GM15510 (cell line): ENCODE data around the gene UBE2O.

Experiments
- POLR2A ChIP-seq: IDR thresholded peaks from 3 replicates; pipeline ENCODE4 v1.6.1; 2011; ENCODE audit warnings: borderline replicate concordance; ENCODE audit not compliant: insufficient read length; ENCODE audit errors: extremely low read depth

Gene UBE2O

DNA sequence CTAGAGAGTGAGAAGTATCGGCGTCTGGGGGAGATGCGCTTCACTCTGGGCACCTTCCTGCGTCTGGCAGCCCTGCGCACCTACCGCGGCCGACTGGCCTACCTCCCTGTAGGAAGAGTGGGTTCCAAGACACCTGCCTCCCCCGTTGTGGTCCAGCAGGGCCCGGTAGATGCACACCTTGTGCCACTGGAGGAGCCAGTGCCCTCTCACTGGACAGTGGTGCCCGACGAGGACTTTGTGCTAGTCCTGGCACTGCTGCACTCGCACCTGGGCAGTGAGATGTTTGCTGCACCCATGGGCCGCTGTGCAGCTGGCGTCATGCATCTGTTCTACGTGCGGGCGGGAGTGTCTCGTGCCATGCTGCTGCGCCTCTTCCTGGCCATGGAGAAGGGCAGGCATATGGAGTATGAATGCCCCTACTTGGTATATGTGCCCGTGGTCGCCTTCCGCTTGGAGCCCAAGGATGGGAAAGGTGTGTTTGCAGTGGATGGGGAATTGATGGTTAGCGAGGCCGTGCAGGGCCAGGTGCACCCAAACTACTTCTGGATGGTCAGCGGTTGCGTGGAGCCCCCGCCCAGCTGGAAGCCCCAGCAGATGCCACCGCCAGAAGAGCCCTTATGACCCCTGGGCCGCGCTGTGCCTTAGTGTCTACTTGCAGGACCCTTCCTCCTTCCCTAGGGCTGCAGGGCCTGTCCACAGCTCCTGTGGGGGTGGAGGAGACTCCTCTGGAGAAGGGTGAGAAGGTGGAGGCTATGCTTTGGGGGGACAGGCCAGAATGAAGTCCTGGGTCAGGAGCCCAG lies 65.8 kb downstream of the UBE2O start:
- no peak for TF ChIP-seq POLR2A

DNA sequence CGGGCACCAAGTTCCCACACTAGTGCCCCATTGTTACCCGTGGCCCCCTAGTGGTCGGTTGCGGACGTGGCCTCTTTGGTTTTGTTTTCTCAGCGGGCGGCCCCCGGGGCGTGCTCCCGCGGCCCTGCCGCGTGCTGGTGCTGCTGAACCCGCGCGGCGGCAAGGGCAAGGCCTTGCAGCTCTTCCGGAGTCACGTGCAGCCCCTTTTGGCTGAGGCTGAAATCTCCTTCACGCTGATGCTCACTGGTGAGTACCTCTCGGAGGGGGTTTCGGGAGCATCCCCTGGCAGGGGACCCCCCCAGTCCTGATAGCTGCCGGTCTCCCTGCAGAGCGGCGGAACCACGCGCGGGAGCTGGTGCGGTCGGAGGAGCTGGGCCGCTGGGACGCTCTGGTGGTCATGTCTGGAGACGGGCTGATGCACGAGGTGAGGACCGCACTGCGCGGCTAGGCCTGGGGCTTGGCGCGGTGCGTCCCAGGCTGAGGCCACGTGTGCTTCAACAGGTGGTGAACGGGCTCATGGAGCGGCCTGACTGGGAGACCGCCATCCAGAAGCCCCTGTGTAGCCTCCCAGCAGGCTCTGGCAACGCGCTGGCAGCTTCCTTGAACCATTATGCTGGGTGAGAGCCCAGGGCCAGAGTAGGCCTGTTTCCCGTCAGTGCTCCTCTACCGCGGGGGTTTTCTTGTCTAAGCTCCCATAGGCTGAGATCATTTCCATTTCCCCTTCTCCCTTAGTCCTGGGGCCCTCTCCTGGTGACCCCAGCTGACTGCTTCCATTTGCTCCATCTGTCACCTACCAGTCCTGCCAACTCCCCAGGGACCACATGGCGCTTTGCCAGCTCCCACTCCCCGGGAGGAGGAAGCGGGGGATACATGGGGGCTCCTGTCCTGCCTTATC lies 66.8 kb downstream of the UBE2O start:
- TF ChIP-seq POLR2A: no peak

DNA sequence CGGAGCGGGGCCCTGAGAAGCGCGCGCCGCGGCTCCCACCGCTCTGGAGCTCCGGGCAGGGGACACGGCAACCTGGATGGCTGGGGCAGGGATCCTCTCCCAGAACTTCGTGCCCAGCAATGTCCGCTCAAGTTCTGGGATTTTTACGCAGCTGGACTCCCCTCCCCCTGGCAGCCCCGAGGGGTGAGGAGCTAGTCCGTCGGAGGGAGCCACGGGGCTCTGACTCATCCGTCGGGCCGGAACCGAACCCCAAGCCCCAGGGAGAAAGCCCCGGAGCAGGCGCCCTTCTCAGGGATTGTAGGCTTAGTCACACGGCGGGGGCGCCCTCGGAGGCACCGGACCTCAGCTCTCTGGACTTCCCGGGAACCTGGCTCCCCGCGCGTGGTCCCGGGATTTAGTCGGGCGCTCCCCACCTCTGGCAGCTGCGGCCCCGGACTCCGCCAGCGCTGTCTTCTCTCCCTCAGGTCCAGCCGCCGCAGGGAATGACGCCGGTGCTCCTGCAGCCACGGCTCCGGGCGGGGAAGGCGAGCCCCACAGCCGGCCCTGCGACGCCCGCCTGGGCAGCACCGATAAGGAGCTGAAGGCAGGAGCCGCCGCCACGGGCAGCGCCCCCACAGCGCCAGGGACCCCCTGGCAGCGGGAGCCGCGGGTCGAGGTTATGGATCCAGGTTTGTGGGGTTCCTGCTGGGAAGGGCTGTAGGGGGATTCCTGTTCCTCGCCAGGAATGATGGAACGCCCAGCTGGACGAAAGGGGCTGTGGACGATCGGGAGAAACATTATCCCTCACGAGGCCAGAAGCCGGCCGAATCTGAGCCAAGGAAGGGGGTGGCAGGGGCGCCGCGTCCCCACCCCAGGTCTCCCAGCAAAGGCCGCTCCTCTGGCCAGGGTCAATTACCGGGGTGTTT lies 67.7 kb downstream of the UBE2O start:
- TF ChIP-seq POLR2A: no peak

DNA sequence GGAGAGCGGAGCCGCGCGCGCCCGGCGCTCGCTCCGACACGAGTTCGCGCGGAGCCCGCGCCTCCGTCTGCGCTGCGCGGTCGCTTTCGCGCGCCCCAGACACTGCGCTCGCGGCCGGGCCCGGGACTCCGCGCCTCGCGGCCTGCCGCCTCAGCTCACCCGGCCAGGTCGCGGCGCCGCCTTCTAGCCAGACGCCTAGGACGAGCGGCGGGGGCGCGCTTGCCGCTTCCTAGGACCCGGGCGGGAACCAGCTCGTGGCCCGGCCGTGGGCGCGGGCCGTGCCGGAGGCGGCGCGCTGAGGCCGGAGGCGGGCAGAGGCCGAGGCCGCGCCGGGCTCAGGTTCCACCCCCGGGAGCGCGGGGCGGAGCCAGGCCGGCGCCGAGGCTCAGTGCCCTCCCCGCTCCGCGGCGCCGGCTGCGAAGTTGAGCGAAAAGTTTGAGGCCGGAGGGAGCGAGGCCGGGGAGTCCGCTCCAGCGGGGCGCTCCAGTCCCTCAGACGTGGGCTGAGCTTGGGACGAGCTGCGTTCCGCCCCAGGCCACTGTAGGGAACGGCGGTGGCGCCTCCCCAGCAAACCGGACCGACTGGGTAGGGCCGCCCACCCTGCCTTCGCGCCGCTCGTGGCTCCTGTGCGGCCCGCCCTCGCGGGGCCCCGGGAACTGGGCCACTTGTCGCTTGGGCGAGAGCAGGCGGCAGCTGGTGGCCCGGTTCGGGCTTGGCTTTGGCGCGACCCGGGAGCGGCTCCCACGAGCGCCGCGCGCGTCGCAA lies 68.5 kb downstream of the UBE2O start, which contains the start of gene SPHK1:
TSS of gene SPHK1 (plus strand) at position 388 of the 765 bp plus-strand sequence. CDS start 1,036 bp downstream, outside the sequence.
- peak; percentile 39 for TF ChIP-seq POLR2A

DNA sequence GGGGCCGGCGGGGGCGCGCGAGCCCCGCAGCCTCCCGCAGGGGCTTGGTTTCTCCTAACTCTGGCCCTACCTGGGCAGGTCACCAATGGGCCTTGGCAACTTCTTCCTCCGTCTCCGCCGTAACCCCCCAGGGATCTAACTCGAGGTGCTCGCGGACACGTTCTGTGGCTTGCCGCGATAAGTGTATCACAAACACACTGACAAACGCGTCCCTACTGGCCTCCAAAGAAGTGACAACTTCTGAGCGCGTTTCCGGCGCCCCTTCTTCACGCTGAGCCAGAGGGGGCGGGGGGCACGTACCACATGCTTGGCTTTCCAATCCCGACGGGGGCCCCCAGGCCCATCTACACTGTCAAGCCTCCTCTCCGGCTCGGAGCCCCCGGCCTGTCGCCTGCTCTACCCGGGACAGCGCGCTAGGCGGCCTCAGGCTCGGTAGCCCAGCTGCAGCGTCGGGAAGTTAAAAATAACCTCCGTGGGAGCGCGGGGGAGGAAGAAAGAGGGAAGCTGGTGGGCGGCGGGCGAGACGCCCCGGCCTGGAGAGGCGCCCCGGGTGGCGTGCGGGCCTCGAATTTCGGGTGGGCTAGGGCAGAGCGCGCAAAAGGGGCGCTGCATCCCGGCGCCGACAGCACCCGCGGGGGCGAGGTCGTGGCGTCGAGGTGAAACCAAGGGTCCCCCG lies 69.3 kb downstream of the UBE2O start:
- TF ChIP-seq POLR2A: no peak

DNA sequence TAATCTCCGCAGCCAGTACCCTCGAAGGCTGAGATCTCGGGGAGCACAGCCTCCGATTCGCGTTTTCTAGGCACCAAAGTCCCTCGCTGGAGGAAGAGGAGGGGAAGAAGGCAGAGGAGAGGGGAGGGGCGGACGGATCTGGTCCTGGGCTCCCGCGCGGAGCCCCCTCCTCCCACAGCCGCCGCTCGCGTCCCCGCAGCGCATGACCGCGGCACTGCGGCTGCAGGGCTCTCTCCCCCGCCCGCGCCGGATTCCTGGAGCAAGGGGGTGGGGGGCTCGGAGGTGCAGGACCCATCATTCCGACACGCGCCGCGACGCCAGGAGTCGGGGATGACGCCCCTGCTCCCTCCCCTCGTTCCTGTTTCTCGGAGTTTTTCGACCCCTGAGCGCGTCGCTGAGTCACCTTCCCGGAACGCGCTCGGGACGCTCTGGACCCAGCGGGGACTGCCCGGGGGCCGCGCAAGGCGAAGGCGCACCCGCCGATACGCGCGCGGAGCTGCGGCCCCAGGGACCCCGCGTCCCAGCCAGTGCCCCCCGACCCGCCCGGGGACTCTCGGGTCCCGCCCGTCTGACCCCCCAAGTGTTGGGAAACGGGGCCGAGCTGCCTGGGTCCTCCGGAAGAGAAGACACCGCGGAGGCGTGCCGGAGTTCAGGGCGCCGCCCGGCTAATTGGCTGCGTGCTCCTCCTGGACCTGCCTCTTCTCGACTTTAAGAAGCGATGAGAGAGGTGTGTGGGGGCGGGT lies 70.0 kb downstream of the UBE2O start:
- TF ChIP-seq POLR2A: peak; percentile 16

DNA sequence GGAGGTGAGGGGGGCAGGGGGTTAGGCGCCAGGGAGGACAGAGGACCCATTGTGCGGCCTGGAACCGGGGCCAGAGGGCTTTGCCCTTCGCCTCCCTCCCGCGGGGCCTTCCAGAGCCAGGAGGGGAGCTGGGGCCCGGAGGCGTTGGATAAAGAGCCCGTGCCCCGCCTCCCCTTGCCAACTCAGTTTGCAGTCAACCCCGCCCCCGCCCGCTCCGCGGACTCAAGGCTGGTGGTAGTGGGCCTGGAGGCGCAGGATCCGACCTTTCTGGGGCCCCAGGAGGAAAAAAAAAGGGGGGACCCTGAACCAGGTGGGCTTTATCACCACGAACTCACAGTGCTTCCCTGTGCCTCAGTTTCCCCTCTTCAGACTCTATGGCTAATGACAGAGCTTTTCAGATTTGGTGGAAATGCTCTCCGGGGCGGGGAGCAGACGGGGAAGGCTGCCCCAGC lies 70.6 kb downstream of the UBE2O start:
- TF ChIP-seq POLR2A: no peak

DNA sequence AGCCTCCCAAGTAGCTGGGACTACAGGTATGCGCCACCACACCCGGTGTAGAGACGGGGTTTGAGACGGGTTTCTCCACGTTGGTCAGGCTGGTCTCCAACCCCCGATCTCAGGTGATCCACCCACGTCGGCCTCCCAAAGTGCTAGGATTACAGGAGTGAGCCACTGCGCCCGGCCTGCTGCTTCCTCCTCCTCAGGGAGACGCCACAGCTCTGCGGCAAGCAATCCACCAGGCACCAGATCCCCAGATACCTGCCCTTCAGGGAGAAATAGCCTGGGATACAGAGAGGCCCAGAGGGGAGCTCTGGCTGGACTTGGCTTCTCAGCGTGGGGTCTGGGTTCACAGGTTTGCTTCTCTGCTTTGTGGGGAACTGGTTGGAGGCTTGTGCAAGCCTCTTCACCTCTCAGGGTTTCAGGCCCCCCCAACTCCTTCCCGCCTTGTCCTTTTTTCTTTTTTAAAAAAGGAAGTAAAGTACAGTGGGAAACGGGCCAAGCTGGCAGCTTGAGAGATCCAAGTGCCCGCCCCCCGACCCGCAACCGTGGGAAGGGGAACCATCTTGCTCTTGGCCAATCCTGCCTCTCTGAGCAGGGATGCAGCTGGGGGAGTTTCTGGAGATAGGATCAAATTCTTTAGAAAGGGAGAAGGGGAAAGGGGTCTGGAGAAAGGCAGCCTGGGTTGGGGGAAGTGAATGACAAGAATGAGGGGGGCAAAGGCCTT lies 71.2 kb downstream of the UBE2O start:
- no peak for TF ChIP-seq POLR2A

DNA sequence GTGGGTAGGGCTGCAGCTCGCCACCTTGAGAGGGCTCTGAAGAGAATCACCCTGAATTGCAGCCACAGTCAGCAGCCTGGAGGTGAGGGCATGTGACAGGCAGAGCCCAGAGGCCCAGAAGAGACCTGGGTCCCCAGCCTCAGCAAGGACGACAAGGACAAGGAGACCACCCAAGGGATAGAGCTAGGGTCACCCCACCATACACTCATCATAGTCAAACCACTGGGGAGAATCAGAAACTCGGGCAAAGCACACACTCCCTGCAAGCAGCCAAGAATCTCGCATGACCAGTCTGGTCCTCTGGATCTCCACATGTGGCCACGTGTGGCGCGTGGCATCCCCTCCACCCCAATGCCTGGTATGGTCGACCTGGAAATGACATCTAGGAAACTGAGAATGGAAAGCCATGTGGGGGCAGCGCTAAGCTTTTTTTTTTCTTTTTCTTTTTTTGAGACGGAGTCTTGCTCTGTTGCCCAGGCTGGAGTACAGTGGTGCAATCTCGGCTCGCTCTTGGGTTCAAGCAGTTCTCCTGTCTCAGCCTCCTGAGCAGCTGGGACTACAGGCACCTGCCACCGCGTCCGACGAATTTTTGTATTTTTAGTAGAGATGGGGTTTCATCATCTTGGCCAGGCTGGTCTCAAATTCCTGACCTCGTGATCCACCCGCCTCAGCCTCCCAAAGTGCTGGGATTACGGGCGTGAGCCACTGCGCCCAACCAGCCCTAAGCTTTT lies 73.1 kb downstream of the UBE2O start:
- TF ChIP-seq POLR2A: no peak

DNA sequence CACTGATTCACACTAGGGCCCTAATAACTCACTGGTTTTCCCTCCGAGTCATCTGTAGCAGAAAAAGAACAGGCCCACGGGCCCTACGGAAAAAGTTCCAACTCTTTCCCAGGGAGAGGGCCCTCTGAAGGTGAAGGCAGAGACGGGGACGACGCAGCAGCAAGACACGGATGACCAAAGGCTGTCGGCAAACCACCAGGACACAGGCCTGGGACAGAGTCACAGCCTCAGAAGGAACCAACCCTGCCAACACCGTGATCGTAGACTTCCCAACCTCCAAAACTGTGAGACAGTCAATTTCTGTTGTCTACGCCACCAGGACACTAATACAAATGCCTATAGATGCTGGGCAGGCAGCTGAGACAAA lies 73.7 kb downstream of the UBE2O start:
- TF ChIP-seq POLR2A: no peak

DNA sequence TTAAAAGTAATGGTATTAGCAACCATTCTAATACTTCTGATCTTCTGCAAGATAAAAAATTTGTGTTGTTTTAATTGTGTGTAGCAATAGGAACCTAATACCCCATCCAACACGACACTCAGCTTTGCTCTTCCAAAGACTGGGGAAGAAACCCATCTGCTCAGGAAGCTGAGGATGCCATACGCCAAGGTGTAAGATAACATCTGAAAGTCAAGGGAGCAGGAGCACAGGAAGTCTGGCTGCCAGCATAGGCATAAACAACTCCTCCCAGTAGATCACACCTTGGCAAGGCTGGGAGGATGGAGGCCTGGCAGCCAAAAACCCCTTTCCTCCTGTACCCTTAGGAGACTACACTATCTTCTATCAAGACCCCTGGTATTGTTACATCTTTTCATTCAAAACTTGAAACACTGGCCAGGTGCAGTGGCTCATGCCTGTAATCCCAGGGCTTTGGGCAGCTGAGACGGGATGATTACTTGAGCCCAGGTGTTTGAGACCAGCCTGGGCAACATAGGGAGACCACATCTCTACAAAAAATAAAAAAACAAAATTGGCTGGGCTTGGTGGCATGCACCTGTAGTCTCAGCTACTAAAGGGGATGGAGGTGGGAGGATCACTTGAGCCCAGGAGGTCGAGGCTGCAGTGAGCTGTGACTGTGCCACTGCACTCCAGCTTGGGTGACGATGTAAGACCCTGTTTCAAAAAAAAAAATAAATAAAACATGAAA lies 74.2 kb downstream of the UBE2O start:
- no peak for TF ChIP-seq POLR2A
